Subcutaneous adipose tissue (tissue), 4 donors: ENCODE results near the gene DAB2IP. TPM values are rescaled to one million over a fixed set of nuclear protein-coding genes. Genes with fewer than 3 reads are reported as not detected.

Source experiments
- total RNA-seq, 4 donors: library from RNA; depleted of rRNA; stranded (reverse); fragments of >200 nt; gene quantifications; one replicate each; pipeline ENCODE4 v1.1.0, GENCODE V29; 2016
- TF ChIP-seq, protein P1 (sequence below): fragments of 450-650 bp; IDR thresholded peaks from one replicate; pipeline ENCODE4 v1.5.1; 2016; ENCODE audit warnings: low read depth, mild to moderate bottlenecking, control low read depth, antibody characterized with exemption, moderate library complexity

The DAB2IP gene
- total RNA-seq, 4 donors from 2014 or later, result 6.3 to 57.5 (median 32.8) TPM

DNA sequence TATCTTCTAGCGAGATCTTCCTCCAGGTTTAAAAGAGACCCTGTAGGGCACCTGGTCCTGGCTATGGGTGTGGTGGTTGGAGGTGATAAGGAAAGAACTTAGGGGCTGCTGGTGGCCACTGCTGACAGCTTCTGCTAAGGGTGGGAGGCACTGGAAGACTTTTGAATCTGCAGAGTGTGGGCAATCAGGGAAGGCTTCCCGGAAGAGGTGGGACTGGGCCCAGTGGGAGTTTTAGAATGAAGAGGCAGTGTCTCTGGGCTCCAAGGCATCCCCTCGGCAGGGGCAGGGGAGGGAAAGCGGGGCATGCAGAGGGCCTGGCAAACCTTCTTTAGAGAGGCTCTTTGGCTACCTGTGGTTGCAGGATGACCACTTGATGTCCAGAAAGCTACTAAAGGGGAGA is 23.0 kb upstream of the DAB2IP start:
- TF ChIP-seq, protein P1, sequence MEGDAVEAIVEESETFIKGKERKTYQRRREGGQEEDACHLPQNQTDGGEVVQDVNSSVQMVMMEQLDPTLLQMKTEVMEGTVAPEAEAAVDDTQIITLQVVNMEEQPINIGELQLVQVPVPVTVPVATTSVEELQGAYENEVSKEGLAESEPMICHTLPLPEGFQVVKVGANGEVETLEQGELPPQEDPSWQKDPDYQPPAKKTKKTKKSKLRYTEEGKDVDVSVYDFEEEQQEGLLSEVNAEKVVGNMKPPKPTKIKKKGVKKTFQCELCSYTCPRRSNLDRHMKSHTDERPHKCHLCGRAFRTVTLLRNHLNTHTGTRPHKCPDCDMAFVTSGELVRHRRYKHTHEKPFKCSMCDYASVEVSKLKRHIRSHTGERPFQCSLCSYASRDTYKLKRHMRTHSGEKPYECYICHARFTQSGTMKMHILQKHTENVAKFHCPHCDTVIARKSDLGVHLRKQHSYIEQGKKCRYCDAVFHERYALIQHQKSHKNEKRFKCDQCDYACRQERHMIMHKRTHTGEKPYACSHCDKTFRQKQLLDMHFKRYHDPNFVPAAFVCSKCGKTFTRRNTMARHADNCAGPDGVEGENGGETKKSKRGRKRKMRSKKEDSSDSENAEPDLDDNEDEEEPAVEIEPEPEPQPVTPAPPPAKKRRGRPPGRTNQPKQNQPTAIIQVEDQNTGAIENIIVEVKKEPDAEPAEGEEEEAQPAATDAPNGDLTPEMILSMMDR, result no peak

DNA sequence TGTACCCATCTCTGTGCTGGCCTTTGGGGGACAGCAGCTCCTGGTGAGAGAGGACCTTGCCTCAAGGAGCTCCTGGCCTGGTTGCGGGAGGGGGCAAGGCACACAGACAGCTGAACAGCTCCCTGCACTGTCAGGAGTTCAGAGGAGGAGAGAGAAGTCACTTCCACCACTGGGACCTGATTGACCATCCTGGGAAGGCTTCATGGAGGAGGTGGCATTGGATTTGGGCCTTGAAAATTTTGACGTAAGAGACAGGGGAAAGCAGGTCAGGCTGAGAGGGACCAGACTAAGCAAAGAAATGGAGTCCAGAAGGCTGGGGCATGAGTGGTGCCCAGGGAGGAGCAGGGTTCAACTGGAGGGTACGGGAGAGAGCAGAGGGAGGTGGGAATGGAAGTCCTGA is 20.3 kb upstream of the DAB2IP start:
- TF ChIP-seq, protein P1, result no peak

DNA sequence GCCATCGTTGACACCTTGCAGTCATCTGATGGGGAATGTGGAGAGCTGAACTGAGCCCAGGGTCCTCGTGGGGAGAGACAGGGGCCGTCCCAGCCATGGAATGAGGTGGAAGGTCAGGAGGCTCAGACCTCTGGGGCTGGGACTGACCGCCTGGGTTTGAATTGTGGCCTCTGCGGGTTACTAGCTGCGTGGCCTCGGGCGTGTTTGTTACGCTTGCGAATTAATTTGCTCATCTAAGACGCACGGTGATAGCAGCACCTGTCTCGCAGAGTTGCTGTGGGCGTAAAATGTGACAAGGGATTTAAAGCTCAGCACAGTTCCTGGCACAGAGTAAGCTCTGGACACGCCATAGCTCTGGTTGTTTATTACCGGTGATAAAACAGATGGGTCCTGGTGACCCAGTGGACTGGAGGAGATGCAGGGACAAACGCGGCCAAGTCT is 19.4 kb upstream of the DAB2IP start:
- TF ChIP-seq, protein P1, result no peak

DNA sequence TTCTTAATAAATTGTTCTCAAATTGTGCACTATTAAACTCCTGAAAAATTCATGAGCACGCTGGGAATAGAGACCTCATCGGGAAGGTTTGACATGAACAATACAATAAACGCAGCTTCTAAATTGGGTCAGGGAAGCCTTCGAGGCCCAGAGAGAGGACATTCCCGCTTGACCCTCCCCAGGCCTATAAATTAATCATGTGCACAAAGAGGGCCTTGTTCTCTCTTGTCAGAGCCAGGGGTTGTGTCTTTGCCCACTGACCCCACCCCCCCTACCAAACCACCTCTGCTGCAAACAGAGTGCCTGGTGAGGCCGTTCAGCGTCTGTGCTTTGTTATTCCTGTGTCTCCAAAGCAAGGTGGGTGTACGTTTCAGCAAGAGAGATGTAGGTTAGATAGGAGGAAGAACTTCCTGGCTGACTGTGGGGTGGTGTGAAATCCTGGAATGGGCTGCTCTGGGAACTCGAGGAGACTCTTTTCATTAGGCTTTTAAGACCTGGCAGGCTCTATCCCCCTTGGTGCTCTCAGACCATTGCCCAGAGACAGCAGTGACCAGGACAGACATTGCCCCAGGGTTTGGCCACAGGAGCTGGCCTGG is 18.2 kb upstream of the DAB2IP start:
- TF ChIP-seq, protein P1, result no peak

DNA sequence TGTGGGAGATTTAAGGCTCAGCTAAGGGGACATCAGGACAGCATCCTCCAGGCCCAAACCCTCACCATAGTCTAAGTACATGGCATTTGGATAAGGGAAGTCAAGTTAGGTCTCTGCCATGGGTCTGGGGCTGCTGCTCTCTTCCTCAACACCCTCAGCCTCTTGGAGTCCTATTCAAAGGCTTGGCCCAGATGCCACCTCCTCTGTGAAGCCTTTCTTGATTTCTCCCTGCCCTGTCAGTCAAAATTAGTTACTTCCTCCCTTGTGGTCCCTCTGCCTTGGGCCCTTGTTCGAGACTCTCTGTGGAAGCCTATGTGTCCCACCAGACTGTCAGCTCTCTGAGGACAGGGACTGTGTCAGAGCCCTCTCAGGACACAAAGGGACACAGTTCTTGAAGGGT is 17.7 kb upstream of the DAB2IP start:
- TF ChIP-seq, protein P1, result no peak

DNA sequence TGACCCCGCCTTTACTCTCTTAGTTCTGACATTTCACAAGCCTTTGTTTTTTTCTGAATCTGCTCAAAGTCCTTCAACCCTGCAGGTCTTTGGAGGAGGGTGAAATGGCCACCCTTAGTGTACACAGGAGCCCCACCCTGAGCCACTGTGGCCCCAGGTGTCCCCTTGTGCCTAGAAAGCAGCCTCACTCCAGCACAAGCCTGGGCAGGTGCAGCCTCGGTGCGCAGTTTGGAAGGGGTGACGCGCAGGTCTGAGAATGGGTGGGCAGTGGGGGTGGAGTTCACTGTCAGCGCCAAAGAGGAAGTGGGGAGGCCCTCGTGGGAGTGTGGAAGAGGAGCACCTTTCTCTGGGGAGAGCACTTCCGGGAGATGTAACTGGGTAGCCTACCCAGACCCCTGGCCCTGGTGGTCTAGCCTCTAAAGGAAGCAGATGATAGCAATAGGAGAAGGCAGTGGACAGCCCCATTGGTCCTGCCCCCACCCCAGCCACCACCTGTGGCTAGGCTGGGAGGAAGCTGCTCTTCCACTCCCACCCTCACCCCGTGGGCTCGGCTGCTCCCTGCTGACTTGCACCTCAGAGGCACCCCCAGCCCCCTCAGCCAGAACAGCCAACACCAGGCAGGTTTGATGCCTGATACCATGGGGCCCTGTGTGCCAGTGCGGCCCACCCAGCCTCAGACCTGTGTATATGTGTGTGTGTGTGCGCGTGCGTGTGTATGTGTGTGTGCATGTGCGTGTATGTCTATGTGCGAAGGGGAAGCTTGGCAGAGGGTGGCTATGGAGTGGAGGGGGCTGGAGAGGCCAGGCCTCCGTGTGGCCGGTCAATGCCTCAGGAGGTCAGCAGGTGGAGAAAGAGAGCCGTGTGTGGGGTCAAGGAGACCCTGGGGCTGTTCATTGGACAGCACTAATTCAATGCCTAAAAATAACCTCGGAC is 16.8 kb upstream of the DAB2IP start:
- TF ChIP-seq, protein P1, result no peak

DNA sequence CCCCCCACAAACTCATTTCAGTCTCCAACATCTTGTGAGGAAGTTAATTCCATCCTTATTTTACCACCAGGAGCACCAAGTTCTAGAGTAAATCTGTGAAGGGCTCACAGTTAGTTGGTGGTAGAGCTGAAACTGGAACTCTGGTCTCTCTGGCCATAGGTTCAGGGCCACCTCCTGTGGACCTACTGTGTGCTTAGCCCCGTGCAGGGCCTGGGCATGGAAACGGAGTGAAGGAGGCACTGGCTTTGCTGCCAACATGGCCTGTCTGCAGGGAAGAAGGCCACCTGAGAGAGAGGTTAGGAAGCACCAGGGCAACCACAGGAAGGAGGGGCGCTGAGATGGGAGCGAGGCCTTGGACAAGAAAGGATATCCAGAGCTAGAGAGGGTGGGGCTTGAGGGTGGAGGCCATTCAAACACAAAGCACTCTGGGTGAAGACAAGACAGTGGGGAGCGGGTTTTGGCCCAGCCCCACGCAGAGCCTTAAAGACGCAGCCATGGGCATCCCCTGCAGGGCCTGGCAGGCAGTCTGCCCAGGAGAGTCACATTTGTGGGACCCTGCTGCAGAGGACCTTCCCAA is 16.0 kb upstream of the DAB2IP start:
- TF ChIP-seq, protein P1, result no peak
